ENCODE measurements around the gene RIT2.

DNA sequence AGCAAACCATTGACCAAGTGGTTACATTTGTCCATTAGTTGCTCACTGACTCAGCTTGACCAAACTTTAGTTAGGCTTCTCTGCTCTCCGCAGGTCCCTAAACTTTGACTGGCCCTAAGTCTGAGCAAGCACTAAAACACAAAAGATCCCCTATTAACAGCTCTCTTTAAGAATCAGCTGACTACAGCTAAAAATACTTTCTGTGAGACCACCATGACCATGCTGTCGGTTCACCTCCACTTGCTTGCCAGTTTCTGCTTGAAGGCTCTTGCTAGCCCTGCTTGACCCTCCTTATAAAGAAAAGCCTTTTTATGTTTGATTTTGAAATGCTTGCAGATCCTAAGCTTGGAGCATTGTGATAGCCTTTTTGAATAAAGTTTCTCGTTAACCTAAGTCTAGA is 40.4 kb upstream of the RIT2 start:
- no peak for TF ChIP-seq ZNF138 (CRISPR knock-in tag; conservative IDR thresholded peaks at IDR 0.05)
- TF ChIP-seq, protein P1, sequence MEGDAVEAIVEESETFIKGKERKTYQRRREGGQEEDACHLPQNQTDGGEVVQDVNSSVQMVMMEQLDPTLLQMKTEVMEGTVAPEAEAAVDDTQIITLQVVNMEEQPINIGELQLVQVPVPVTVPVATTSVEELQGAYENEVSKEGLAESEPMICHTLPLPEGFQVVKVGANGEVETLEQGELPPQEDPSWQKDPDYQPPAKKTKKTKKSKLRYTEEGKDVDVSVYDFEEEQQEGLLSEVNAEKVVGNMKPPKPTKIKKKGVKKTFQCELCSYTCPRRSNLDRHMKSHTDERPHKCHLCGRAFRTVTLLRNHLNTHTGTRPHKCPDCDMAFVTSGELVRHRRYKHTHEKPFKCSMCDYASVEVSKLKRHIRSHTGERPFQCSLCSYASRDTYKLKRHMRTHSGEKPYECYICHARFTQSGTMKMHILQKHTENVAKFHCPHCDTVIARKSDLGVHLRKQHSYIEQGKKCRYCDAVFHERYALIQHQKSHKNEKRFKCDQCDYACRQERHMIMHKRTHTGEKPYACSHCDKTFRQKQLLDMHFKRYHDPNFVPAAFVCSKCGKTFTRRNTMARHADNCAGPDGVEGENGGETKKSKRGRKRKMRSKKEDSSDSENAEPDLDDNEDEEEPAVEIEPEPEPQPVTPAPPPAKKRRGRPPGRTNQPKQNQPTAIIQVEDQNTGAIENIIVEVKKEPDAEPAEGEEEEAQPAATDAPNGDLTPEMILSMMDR (IDR thresholded peaks at IDR 0.05): no peak
- TF ChIP-seq RELA (CRISPR knock-in tag; IDR thresholded peaks at IDR 0.05; ENCODE audit: borderline replicate concordance): no peak
- TF ChIP-seq, protein P2, sequence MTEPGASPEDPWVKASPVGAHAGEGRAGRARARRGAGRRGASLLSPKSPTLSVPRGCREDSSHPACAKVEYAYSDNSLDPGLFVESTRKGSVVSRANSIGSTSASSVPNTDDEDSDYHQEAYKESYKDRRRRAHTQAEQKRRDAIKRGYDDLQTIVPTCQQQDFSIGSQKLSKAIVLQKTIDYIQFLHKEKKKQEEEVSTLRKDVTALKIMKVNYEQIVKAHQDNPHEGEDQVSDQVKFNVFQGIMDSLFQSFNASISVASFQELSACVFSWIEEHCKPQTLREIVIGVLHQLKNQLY (CRISPR knock-in tag; IDR thresholded peaks at IDR 0.05): no peak
- no peak for TF ChIP-seq JAZF1 (CRISPR knock-in tag; IDR thresholded peaks at IDR 0.05)
- TF ChIP-seq, protein P3, sequence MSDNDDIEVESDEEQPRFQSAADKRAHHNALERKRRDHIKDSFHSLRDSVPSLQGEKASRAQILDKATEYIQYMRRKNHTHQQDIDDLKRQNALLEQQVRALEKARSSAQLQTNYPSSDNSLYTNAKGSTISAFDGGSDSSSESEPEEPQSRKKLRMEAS (CRISPR knock-in tag; IDR thresholded peaks at IDR 0.05): no peak
- TF ChIP-seq, protein P4, sequence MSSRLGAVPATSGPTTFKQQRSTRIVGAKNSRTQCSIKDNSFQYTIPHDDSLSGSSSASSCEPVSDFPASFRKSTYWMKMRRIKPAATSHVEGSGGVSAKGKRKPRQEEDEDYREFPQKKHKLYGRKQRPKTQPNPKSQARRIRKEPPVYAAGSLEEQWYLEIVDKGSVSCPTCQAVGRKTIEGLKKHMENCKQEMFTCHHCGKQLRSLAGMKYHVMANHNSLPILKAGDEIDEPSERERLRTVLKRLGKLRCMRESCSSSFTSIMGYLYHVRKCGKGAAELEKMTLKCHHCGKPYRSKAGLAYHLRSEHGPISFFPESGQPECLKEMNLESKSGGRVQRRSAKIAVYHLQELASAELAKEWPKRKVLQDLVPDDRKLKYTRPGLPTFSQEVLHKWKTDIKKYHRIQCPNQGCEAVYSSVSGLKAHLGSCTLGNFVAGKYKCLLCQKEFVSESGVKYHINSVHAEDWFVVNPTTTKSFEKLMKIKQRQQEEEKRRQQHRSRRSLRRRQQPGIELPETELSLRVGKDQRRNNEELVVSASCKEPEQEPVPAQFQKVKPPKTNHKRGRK (CRISPR knock-in tag; IDR thresholded peaks at IDR 0.05; ENCODE audit: borderline replicate concordance): no peak
- TF ChIP-seq ESRRA (CRISPR knock-in tag; IDR thresholded peaks at IDR 0.05; ENCODE audit: borderline replicate concordance): no peak
- no peak for TF ChIP-seq SMAD4 (CRISPR knock-in tag; IDR thresholded peaks at IDR 0.05)
- TF ChIP-seq, protein P5, sequence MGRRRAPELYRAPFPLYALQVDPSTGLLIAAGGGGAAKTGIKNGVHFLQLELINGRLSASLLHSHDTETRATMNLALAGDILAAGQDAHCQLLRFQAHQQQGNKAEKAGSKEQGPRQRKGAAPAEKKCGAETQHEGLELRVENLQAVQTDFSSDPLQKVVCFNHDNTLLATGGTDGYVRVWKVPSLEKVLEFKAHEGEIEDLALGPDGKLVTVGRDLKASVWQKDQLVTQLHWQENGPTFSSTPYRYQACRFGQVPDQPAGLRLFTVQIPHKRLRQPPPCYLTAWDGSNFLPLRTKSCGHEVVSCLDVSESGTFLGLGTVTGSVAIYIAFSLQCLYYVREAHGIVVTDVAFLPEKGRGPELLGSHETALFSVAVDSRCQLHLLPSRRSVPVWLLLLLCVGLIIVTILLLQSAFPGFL (CRISPR knock-in tag; IDR thresholded peaks at IDR 0.05; ENCODE audit: borderline replicate concordance): no peak
- no peak for TF ChIP-seq ZNF263 (CRISPR knock-in tag; IDR thresholded peaks at IDR 0.05; ENCODE audit: low read depth)

Data from WTC11 (cell line).